Stimulated activated CD4-positive, alpha-beta T cell treated with anti-CD3 and anti-CD28 coated beads, Interleukin-1b, Interleukin-23, amount 100 ng/mL, for 4 hours (primary cell): ENCODE results near the gene JADE3.

ENCODE experiments used
- DNase-seq, 2 donors: peaks; one replicate each; pipeline ENCODE4 v3.0.0-alpha.2; 2020; ENCODE audit warnings: low read depth in 2 of 2

The JADE3 gene

GRCh38 chrX:46912098-46912602, at the start of gene JADE3:
JADE3 (plus strand) TSS chrX:46912421; CDS start chrX:46984895, 72,474 bp downstream.
- peak in 1 of 2 donors; percentile 18 for DNase-seq

GRCh38 chrX:46863072-46863471, 49.1 kb upstream of the JADE3 start:
- DNase-seq = no peak

- no peak for DNase-seq
Observed at GRCh38 chrX:46864606-46865005, 47.6 kb upstream of the JADE3 start.

GRCh38 chrX:46865281-46865680, 46.9 kb upstream of the JADE3 start:
- no peak for DNase-seq

GRCh38 chrX:46866726-46867125, 45.5 kb upstream of the JADE3 start:
- DNase-seq = no peak

- DNase-seq = no peak
Observed at GRCh38 chrX:46873746-46874145, 38.5 kb upstream of the JADE3 start.

- no peak for DNase-seq
Observed at GRCh38 chrX:46876901-46877300, 35.3 kb upstream of the JADE3 start.

GRCh38 chrX:46882266-46882665, 30.0 kb upstream of the JADE3 start:
- DNase-seq = no peak

GRCh38 chrX:46884799-46885198, 27.4 kb upstream of the JADE3 start:
- no peak for DNase-seq

- DNase-seq = no peak
Observed at GRCh38 chrX:46898207-46898606, 14.0 kb upstream of the JADE3 start.

- DNase-seq = peak; percentile 27 to 31
Observed at GRCh38 chrX:46903458-46904242, 8.6 kb upstream of the JADE3 start.

GRCh38 chrX:46904626-46905025, 7.6 kb upstream of the JADE3 start:
- DNase-seq = no peak

GRCh38 chrX:46910415-46910814, 1.8 kb upstream of the JADE3 start:
- no peak for DNase-seq

GRCh38 chrX:46912603-46913491, 626 bp downstream of the JADE3 start:
- DNase-seq = peak; percentile 8 to 23

- no peak for DNase-seq
Observed at GRCh38 chrX:46913667-46914066, 1.4 kb downstream of the JADE3 start.

- no peak for DNase-seq
Observed at GRCh38 chrX:46916273-46916672, 4.1 kb downstream of the JADE3 start.

- DNase-seq = no peak
Observed at GRCh38 chrX:46917622-46918021, 5.4 kb downstream of the JADE3 start.

GRCh38 chrX:46918434-46918833, 6.2 kb downstream of the JADE3 start:
- DNase-seq = no peak

GRCh38 chrX:46920235-46920634, 8.0 kb downstream of the JADE3 start:
- DNase-seq = no peak

- DNase-seq = no peak
Observed at GRCh38 chrX:46922611-46923010, 10.4 kb downstream of the JADE3 start.

GRCh38 chrX:46927718-46928117, 15.5 kb downstream of the JADE3 start:
- no peak for DNase-seq

GRCh38 chrX:46929439-46930261, 17.4 kb downstream of the JADE3 start:
- DNase-seq = no peak
